A673 (cell line): ENCODE data around the gene NIM1K. TPM values are rescaled to one million over a fixed set of nuclear protein-coding genes. Genes with fewer than 3 reads are reported as not detected.

Experiments
- BruUV-seq: library from RNA; stranded (reverse); fragments of 400-500 nt; replicated peaks from 2 replicates; lab custom pipeline; 2021; lab: Mats Ljungman, UMichigan
- CTCF ChIA-PET: fragments of 300-600 bp; sonication (Branson Sonifier 250); formaldehyde crosslinking; loops from one replicate; lab custom pipeline; 2022; ENCODE audit warnings: antibody characterized with exemption; lab: Charles Lee
- POLR2A ChIA-PET: fragments of 300-600 bp; sonication (Branson Sonifier 250); formaldehyde crosslinking; loops from one replicate; lab custom pipeline; 2022; ENCODE audit warnings: antibody characterized with exemption; ENCODE audit not compliant: low non-redundant PET; lab: Charles Lee
- DNase-seq: peaks from one replicate; pipeline ENCODE4 v3.0.0-alpha.2; 2015; ENCODE audit warnings: low spot score
- H3K27ac ChIP-seq: fragments of 200-600 bp; sonication (generic); 2 replicates; pipeline ENCODE4 v1.5.1; 2016; ENCODE audit warnings: mixed run types, low read depth, mild to moderate bottlenecking, mixed read lengths, antibody characterized with exemption, low read length; ENCODE audit not compliant: poor library complexity, severe bottlenecking
- H3K27me3 ChIP-seq: fragments of 200-600 bp; sonication (generic); replicated peaks from 2 replicates; pipeline ENCODE4 v1.6.1; 2017; ENCODE audit warnings: mixed run types, low read depth, mild to moderate bottlenecking, mixed read lengths, antibody characterized with exemption, low read length; ENCODE audit not compliant: insufficient read depth, poor library complexity
- H3K36me3 ChIP-seq: fragments of 200-600 bp; sonication (generic); 2 replicates; pipeline ENCODE4 v1.6.1; 2016; ENCODE audit warnings: mixed run types, mild to moderate bottlenecking, mixed read lengths, antibody characterized with exemption, low read length; ENCODE audit not compliant: insufficient read depth, poor library complexity, severe bottlenecking
- H3K4me1 ChIP-seq: fragments of 200-600 bp; sonication (generic); 2 replicates; pipeline ENCODE4 v1.6.1; 2017; ENCODE audit warnings: mixed run types, mild to moderate bottlenecking, mixed read lengths, antibody characterized with exemption, low read length; ENCODE audit not compliant: insufficient read depth, poor library complexity, severe bottlenecking
- H3K4me3 ChIP-seq: fragments of 200-600 bp; sonication (generic); 2 replicates; pipeline ENCODE4 v1.5.1; 2016; ENCODE audit warnings: low read depth, mixed run types, mild to moderate bottlenecking, mixed read lengths, low read length; ENCODE audit not compliant: poor library complexity, severe bottlenecking
- H3K9me3 ChIP-seq: fragments of 200-600 bp; sonication (generic); 2 replicates; pipeline ENCODE4 v1.6.1; 2016; ENCODE audit warnings: mixed run types, low read depth, mild to moderate bottlenecking, mixed read lengths, antibody characterized with exemption, low read length; ENCODE audit not compliant: poor library complexity, severe bottlenecking
- CTCF ChIP-seq: fragments of 300-800, 200-600 bp; sonication (generic); conservative IDR thresholded peaks from 2 replicates; pipeline ENCODE4 v1.5.1; 2017; ENCODE audit warnings: low read depth, mild to moderate bottlenecking, antibody characterized with exemption, low read length, moderate library complexity, mixed read lengths
- EZH2 ChIP-seq: fragments of 200-600 bp; sonication (generic); IDR thresholded peaks from 2 replicates; pipeline ENCODE4 v1.6.1; 2017; ENCODE audit warnings: borderline replicate concordance, low read depth, mild to moderate bottlenecking, mixed read lengths, antibody characterized with exemption, low read length; ENCODE audit not compliant: poor library complexity, severe bottlenecking
- intact Hi-C: fragments of 100-400 bp; cut with micrococcal nuclease; formaldehyde crosslinking; loops from one replicate; pipeline ENCODE4 v1.10.0; 2022; ENCODE audit not compliant: unreplicated experiment
- total RNA-seq: library from RNA; stranded (reverse); gene quantifications from 2 replicates; pipeline ENCODE4 v1.2.3, GENCODE V29; 2021

NIM1K gene
- total RNA-seq, 1 experiment from 2014 or later = 0.41 TPM

- Histone ChIP-seq H3K36me3 (peaks cover 8% of the 10 kb centered on the region), H3K27me3 (no peaks in the 10 kb centered on the region), H3K4me1 (peaks cover 12% of the 10 kb centered on the region), H3K27ac (no peak overlapping the region), H3K9me3 (no peaks in the 10 kb centered on the region), H3K4me3 (no peak overlapping the region)
- no peak for DNase-seq
- CTCF ChIA-PET = no interaction called here
- intact Hi-C loops = no loop called here
- BruUV-seq = no TSS peak
- TF ChIP-seq EZH2 (no peak), CTCF (no peak)
- POLR2A ChIA-PET = no interaction called here
These were observed 41.3 kb upstream of the NIM1K start for GRCh38 chr5:43150748-43151147.

GRCh38 chr5:43152946-43153345 lies 39.1 kb upstream of the NIM1K start:
- H3K27ac ChIP-seq = no peak overlapping the region
- no TSS peak for BruUV-seq
- intact Hi-C loops = no loop called here

GRCh38 chr5:43154469-43154868 lies 37.6 kb upstream of the NIM1K start:
- no peak overlapping the region for H3K4me3 ChIP-seq
- TF ChIP-seq CTCF = no peak
- no peak for TF ChIP-seq EZH2
- no peaks in the 10 kb centered on the region for H3K9me3 ChIP-seq
- CTCF ChIA-PET = no interaction called here
- H3K27ac ChIP-seq = no peak overlapping the region
- no peaks in the 10 kb centered on the region for H3K27me3 ChIP-seq
- no peak for DNase-seq
- intact Hi-C loops = no loop called here
- H3K4me1 ChIP-seq = peaks cover 7% of the 10 kb centered on the region
- POLR2A ChIA-PET = no interaction called here
- no TSS peak for BruUV-seq
- peaks cover 6% of the 10 kb centered on the region for H3K36me3 ChIP-seq

More at GRCh38 chr5:43152946-43153345, 39.1 kb upstream of the NIM1K start:
- no peak for DNase-seq
- ChIA-PET CTCF (no interaction called here), POLR2A (no interaction called here)
- TF ChIP-seq EZH2 = no peak
- TF ChIP-seq CTCF = no peak
- Histone ChIP-seq H3K36me3 (no peaks in the 10 kb centered on the region), H3K9me3 (no peaks in the 10 kb centered on the region), H3K27me3 (no peaks in the 10 kb centered on the region), H3K4me3 (no peak overlapping the region), H3K4me1 (peaks cover 12% of the 10 kb centered on the region)
